GM21381 (cell line): ENCODE data around the gene AHCYL1.

Experiments used
- ATAC-seq: cut with Tn5 transposase; IDR thresholded peaks from one replicate; pipeline ENCODE4 v1.9.1; 2021; ENCODE audit warnings: mild to moderate bottlenecking, moderate library complexity; ENCODE audit not compliant: unreplicated experiment

The AHCYL1 gene

DNA sequence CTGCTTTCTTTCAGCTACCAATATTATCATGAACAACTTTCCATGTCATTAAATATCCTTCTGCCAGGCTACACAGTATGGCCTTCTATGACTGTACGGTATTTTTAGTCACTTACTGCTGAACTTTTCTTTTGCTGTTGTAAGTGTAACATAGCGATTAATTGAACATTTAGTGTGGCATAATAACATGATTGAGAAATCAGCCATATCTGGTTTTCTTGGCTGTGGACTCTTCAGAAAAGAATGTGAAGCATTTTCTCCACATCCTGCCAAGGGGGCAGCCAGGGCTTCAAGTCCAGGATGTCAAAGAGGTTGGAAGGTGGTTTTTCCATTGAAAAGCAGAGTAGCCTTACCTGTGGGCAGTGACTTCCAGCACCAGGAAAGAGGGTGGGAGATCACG is 8.8 kb upstream of the AHCYL1 start:
- ATAC-seq: no peak

DNA sequence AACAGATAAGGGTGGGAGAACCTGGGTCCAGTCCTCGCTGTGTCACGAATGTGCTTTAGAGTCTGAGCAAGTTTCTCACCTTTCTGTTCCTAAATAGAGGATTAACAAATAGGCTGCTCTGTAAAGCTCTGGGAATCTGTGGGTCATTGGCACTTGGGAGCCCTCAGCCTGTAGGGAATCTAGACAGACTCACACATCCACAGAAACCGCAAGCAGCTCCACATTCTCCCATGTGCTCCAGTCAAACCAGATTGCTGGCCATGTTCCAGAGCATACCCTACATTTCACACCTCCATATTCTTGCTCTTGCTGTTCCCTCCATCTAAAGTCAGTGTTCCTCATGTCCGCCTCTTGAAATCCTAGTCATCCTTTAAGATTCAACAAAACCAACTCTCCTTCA is 7.8 kb upstream of the AHCYL1 start:
- no peak for ATAC-seq

DNA sequence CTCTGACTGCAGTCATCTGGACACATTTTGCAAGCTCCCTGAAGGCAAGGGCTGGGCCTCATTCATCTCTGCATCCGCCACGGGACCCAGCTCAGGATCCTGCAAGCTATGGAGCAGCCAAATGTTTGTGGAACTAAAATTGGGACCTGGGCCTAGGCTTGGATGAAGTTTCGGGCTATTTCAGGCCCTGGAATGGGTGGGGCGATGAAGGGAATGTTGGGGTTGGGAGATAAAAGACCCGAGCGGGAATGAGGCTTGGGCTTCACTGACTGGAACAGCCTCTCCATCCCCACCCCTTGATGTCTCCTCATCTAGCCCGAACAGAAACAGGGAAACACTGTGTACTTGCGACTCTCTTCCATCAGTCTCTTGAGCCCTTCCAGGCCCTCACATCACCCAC is 7.3 kb upstream of the AHCYL1 start:
- ATAC-seq: no peak

DNA sequence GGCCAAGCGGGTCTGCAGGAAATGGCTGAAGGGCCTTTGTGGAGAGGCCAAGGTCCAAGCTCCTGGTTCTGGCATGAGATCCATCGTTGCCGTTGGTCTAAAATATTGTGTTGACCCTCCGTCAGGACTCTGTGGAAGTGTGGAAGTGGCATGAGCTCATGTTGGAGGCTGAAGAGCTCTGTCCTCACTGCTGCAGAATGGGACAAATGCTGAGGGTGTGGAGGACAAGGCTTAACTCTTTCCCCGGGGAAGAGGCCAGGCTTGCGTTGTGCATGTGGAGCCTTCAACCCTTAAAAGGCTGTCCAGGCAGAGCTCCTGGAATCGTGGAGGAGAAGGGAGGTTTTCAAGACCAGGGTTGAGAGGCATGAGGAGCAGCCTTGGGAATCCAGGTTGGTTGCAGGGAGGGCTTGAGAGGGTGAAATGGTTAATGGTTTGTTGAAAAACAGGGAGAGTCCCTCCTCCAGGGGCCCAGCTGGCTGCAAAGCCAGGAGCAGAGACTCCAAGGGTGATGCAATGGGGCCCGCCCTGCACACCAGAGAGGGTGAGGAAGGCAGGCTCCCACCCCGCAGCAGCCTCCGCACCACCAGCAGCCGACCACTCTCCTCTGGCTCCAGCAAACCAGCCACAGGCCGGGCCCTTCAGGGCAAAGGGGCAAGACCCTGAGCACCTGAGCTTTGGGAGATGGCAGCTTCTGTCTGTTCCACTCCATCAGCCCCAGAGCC is 6.7 kb upstream of the AHCYL1 start:
- no peak for ATAC-seq

DNA sequence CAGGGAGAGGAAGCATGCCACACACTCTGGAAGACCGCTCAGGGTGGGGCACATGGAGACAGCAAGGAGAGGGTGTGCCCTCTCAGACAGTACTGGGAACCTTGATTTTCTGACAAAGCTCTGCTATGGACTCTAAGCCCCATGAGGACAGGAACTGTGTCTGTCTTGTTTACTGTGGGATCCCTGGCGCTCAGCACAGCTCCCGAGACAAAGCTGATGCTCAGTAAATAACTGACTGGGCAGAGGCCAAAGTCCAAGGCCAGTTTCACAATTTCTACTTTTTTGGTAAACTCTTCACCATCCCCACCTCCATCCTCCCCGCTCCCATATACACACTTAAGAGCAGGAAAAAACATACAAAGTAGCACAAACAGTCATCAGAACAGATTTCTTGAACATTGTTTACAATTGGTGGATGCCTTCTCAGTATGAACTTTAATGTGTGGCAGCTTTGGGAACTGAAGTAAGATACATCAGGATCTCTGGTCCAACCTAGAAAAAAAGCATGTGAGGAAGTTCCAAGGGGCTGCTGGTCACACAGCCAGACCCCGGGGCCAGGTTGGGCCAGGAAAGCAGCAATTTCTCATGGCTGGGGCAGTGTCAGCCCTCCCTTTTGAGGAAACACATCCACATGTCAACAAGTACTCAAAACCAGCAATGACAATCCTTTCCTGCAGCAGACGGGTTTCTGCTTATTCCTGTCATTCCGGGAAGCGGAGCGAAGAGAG is 5.6 kb upstream of the AHCYL1 start:
- no peak for ATAC-seq

DNA sequence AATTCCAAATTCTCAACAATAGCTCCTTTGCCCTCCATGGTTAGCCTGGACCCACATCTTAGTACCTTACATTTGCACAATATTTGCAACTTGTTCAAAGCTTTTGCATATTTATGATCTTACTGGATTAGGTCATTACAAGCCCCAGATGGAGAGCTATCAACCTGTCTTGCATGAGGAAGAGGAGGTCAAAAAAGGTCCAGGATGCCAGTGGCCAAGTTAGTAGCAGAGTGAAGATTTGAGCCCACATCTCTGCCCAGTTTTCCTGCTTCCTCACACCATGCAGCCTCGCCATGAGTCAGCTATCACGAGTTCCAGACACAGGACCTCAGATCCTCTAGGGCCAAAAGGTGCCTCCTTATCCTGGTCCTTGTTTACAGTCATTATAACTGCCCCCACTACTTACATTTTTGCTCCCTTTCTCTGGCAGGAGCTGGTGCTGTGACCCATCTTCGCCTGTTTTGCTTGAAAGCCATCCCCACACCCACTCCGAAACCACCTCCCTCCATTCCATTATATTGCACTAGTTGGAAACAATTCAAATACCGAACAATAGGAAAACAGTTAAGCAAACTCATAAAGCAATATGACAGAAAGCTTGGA is 5.0 kb upstream of the AHCYL1 start:
- no peak for ATAC-seq

DNA sequence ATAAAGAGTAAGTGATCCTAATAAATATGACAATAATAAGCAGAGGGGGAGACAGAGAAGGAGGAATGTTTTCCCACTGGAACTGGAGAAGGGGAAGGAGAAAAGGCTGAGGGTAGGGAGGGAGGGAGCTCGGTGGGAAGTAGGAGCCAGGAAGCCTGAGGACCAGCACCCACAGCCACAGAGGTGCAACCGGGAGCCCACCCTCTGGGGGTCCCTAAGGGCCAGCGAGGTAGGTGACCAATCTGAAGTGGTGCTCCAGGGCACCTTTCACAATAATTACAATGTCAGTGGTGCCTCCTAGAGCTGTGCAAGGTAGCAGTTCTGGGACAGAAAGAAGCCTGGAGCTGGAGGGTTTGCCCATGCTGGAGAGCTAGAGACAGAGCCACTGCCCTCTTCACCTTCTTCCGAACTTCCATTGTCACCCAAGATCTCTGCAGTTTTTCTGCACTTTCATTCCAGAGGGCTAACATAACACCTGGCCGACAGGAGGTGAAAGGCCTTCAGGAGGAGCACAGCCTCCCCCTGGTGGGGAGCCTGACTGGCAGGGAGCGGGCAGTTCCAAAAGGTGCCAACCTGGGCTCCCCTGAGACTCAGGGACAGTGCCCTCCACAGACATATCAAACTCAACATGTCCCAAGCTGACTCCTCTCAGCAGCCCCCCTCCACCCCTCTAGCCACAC is 4.1 kb upstream of the AHCYL1 start:
- ATAC-seq: no peak

DNA sequence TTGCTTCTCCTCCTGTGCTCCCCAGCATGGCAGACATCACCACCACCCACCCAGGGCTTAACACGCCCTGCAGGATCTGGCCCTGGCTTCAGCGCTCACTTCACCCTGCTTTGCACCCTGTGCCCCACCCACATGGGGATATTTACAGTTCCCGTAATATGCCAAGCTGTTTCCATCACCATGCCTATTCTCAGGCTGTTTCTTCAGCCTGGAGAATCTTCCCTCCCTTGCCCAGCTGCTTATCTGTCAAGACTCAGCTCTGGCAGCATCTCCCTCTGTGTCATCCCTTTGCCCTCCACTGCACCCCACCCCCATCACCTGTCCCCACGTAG is 3.6 kb upstream of the AHCYL1 start:
- no peak for ATAC-seq

DNA sequence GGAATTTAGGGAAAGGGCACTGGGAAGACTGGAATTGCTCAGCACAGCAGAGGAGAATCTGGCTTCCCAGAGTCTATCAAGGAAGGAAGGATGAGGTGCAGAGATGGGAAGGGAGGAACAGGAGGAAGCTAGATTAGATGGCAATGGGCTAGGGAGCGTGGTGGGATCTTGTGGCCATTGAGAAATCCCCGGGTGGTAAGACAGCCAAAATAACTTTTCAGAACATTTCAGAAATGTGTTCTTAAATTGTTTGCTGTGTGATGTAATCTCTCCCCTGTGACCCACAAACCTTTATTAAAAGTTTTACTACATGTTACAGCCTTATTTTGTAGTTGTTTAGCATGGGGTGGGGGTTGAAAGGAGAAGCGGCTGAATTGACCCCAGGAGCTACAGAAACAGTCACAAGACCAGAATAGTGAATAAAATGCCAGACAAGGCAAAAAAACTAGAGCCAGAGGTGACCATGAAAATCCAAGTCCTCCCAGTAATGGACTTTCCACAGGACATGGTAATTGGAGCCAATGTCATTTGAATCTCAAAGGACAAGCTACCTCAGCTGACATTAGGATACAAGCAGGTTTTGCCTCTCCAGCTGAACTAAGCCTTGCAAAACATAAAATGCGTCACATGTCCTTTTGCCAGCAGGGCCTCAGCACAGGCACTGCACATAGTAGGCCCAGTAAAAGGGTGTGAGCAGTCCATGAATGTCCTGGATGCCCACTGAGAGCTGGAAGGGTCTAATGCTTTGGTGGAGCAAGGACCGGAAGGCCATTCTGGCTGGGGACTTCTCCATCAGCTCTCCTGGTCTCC is 980 bp upstream of the AHCYL1 start:
- no peak for ATAC-seq

DNA sequence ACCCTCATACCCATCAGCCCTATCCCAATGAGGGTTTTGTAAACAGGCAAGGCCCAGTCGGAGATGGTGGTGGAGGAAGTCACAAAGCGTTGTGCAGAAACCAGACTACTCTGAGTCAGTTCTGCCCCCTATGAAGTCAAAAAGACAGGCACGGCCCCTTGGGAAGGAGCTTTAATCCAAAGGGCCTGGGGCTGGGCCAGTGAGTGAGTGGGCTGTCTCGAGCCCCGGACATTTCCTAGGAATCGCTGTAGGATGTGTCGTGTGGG is 442 bp upstream of the AHCYL1 start:
- no peak for ATAC-seq

DNA sequence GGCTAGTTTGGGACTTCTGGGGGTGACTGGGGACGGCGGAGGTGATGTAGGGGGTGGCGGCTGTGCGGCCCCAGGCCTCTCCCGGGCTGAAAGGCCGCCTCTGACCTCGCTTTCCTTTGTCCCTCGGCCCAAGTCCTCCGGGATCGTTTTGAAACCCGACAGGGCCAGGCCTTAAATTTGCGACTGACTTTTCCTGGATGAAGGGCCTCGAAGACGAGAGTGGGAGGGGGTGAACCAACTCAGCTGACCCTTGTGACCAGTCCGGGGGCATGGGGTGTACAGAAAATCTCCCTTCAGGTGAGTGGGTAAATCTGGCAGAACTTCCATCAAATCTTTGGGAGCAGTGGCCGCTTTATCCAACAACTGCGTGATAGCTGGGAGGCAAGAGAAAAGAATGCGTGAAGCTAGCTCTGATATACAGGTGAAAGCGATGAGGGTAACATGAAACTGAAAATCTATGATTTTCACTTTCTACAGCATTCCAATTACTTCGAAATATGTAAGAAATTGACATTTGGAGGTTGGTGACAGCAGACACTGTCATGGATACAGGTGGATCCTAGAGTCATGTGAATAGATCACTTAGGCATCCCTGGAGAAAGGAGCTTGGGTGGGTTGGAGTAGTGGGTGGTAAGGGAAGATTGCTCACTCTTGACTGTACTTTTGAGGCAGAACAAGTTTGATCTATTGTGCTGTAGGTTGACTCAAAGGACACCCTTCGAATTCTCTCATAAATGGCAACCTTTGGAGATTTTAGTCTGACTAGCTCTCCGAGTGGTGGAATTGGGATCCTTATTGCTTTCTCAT is 885 bp downstream of the AHCYL1 start:
- ATAC-seq: no peak

DNA sequence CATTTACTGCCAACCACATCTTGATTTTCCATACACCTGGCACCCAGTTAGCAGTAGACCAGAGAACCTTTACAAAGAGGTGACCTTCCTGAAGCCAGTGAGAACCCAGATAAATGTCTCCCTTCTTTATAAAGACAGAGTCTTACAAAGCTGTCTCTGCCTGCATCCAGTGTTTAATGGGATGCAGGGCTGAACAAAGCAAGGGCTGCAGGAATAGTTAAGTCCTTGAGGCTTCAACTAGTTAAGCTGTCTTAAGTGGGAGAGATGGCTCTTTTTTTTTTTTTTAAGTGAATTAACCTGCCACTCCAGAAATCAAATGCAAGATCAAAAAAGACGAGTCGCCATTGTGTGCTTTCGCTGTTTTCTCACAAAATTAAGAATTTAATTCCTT is 1.5 kb downstream of the AHCYL1 start:
- ATAC-seq: no peak

DNA sequence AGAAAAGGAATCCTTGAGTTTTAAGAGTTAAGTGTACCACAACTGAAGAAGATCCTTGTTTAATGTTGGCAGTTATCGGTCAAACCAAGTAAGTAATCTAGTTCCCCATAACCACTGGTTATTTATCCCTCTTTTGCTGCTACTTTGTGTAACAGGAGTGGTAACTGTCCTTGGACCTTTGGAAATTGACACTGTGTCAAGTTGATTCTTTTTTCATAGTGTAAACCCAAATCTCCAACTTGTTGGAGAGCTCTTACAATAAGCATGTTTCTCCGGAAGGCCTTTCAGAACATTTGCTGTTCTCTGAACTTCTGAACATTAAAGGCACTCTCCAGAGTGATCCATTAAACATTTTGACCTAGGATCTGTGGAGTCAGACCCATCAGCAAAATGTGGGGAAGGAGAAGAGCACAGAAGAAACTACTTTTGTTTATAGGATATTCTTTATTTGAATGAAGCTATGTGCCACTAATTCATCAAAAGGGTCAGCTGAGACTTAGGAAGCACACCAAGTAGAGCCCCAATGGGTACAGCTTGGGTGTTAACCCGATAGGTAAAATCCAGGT is 3.9 kb downstream of the AHCYL1 start:
- no peak for ATAC-seq

DNA sequence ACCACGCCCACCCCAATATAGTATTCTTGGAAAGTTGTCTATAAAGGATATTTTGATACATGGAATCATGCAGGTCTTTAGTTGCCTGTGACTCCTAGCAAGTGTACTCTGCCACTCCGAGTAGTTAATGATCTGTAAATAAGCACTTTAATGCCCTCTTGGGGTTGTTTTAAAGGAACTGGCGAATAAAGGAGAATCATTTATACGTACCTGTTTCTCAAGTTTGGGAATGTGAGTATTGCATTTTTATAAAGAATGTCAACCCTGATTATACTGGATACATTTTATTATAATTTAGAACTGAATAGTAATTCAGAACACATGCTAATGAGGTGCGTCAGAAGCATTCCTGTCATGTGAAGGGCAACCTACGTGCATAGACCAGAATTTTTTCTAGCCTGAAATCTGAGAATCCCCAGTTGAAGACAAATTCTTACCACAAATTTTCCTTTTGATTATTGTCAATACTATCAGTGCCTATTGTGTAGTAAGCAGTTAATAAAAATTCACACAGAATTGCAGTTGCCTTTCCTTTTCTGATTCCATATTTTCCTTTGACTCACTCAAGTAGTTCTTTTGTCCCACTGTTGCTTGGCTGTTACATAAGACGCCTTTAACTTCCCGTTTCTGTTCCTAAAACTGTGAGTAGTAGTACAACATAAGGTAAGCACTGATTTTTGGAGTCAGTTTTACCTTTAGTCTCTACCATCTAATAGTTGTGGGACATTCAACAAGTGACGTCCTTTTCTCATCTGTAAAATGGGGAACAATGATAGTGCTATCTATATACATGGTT is 5.1 kb downstream of the AHCYL1 start:
- no peak for ATAC-seq

DNA sequence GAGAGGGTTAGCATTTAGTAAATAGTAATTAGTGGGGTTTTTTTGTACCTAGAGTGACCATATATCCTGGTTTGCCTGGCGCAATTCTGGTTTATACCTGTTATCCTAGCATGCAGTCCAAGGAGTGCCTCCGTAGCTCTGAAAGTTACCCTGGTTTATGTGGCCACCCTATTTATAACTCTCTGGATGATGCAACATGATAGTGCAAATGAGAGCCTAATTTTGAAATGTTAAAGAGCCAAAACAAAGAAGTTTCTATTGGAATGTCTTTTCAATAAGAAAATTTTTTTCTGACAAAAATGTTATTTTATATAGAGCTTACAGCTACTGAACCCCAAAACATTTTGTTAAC is 5.7 kb downstream of the AHCYL1 start:
- no peak for ATAC-seq

DNA sequence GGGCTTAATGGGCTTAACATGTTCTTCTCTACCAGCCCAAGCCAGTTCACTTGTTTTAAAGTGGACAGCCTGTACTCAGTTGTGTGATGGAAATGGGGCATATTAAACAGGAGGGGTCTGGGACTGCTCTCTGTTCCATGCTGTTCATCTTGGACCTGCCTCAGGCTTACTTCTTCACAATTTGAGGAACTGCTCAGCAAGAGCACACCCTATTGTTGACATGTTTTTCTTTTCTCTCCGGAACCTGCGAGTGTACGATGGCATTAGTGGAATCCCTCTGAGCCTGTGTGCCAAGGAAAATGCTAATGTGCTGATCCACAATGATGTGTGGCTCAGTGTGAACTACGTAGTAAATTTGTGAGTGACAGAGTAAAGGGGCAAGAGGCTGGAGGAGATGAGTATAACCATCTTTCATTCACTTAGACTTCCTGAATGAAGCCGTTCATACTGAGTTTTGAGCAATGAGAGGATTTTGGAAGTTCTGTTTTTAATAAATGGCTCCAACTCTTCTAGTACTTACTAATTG is 6.9 kb downstream of the AHCYL1 start:
- ATAC-seq: no peak

DNA sequence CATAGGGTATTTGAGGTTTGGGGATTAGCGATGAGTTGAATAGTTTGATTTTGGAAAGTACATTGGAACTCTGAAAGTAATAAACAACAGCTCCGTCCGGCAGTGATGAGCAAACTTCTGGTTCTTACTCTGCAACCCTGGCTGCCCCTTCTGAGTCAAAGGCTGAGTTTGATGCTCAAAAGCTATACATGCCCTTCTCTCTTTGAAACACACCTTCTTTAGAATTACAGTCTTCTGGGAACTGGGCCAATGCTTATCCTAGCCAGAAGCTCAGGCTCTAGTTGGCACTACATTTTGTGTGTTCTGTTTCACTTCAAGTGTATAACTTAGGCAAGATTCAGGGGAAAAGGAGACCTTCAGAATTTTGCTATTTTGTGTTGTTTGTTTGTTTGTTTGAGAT is 9.3 kb downstream of the AHCYL1 start:
- no peak for ATAC-seq

DNA sequence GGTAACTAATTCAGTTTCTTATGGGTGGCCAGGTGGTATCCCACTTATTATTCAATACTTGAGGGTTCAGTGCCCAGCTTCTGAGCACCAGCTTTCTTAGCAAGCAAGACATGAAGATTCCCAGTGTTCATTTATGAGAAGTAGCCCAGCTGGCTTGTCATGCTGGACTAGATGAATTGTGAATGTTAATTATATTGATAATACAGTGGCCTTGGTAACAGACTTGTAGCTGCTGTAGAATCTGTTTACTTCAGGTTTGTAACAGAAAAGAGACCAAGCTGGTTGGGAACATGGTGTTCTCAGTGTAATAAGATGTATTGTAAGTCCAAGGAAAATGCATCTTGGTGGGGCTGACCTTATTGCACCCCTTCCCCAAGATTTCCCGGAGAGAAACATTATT is 10.1 kb downstream of the AHCYL1 start:
- ATAC-seq: no peak

DNA sequence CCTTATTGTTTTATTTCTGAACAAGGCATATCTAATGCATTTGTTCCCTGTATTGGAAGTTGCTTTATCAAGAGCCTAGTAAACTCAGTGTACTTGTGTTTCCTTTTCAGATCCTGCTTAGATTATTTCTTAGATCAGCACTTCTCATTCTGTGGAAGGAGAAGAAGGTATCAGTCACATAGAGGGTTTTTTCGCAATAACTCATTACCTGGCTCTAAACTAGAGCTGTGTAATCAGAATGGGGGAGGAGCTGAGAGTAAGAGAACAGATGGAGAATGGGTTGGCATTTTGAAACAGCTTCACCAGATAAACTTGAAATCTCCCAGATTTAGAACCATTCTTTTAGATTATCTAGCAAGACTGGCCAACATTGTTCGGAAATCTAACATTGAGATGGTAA is 11.0 kb downstream of the AHCYL1 start:
- no peak for ATAC-seq
